B cell (primary cell): ENCODE results near the gene SLC34A2. TPM values are rescaled to one million over a fixed set of nuclear protein-coding genes. Genes with fewer than 3 reads are reported as not detected.

Experiments
- ATAC-seq: fragments of 200-7000 bp; cut with Tn5 transposase; one replicate; pipeline ENCODE4 v1.10.0; 2021; ENCODE audit warnings: low read depth, mild to moderate bottlenecking, moderate number of reproducible peaks, moderate library complexity
- CTCF ChIA-PET: fragments of 350-600 bp; sonication (Branson Sonifier 250); formaldehyde crosslinking; loops from one replicate; lab custom pipeline; 2021; ENCODE audit warnings: antibody characterized with exemption, inconsistent platforms; lab: Charles Lee
- POLR2A ChIA-PET: fragments of 350-600 bp; sonication (Branson Sonifier 250); formaldehyde crosslinking; loops from one replicate; lab custom pipeline; 2021; ENCODE audit warnings: antibody characterized with exemption; lab: Charles Lee
- DNase-seq: peaks from one replicate; pipeline ENCODE4 v3.0.0; 2013
- H2AFZ ChIP-seq: 2 replicates; pipeline ENCODE4 v1.6.1; 2012; ENCODE audit warnings: mild to moderate bottlenecking, low read depth, low read length; ENCODE audit not compliant: insufficient read depth, poor library complexity, severe bottlenecking
- H3K27ac ChIP-seq, 2 donors: 1 replicate in 1 of 2; 2 replicates in 1 of 2; pipeline ENCODE4 v1.5.1; 2012 to 2013; ENCODE audit warnings: low read length in 2 of 2, mild to moderate bottlenecking in 2 of 2, moderate library complexity in 1 of 2
- H3K27me3 ChIP-seq, 4 experiments: fragments of 200-600 bp in 1 of 4; sonication (generic) in 1 of 4; replicated peaks in 1 of 4; 1 replicate in 2 of 4; 2 replicates in 2 of 4; pipeline versions ENCODE4 v1.6.1 to v1.7.0; 2013 to 2016; ENCODE audit warnings: low read length in 3 of 4, mild to moderate bottlenecking in 2 of 4, mixed read lengths in 1 of 4, moderate library complexity in 1 of 4; ENCODE audit not compliant: insufficient read depth in 4 of 4, control insufficient read depth in 3 of 4; ENCODE audit errors: control extremely low read depth in 1 of 4
- H3K36me3 ChIP-seq, 2 experiments: replicated peaks in 1 of 2; 1 replicate in 1 of 2; 2 replicates in 1 of 2; pipeline versions ENCODE4 v1.6.1 to v1.7.1; 2013; ENCODE audit warnings: low read length in 1 of 2; ENCODE audit not compliant: insufficient read depth in 2 of 2, control insufficient read depth in 1 of 2; ENCODE audit errors: control extremely low read depth in 1 of 2, extremely low read depth in 1 of 2
- H3K4me1 ChIP-seq, 2 donors: fragments of 200-600 bp in 1 of 2; sonication (generic) in 1 of 2; 1 replicate in 1 of 2; 2 replicates in 1 of 2; pipeline versions ENCODE4 v1.5.1 to v1.6.1; 2013 to 2017; ENCODE audit warnings: low read length in 2 of 2; ENCODE audit not compliant: control insufficient read depth in 2 of 2, insufficient read depth in 2 of 2
- H3K4me2 ChIP-seq: replicated peaks from 2 replicates; pipeline ENCODE3; 2012; ENCODE audit warnings: mild to moderate bottlenecking, low read depth, low read length; ENCODE audit not compliant: poor library complexity, severe bottlenecking
- H3K4me3 ChIP-seq, 5 experiments: fragments of 200-600 bp in 1 of 5; sonication (generic) in 1 of 5; 1 replicate in 3 of 5; 2 replicates in 2 of 5; pipeline versions ENCODE4 v1.5.1 to v1.7.0; 2011 to 2016; ENCODE audit warnings: low read length in 4 of 5, mild to moderate bottlenecking in 4 of 5, low read depth in 2 of 5, control low read depth in 1 of 5, moderate library complexity in 1 of 5; ENCODE audit not compliant: insufficient read depth in 1 of 5; ENCODE audit errors: control extremely low read depth in 1 of 5, extremely low read depth in 1 of 5
- H3K79me2 ChIP-seq: fragments of 200-600 bp; sonication (generic); one replicate; pipeline ENCODE4 v1.6.0; 2016; ENCODE audit warnings: low read length; ENCODE audit not compliant: control insufficient read depth, insufficient read depth
- H3K9ac ChIP-seq: fragments of 200-600 bp; sonication (generic); 2 replicates; pipeline ENCODE4 v1.6.1; 2017; ENCODE audit warnings: mild to moderate bottlenecking, low read length, moderate library complexity
- H3K9me3 ChIP-seq, 3 donors: one replicate each; pipeline versions ENCODE4 v1.6.1 to v1.7.1; 2013; ENCODE audit warnings: low read length in 2 of 3; ENCODE audit not compliant: control insufficient read depth in 2 of 3, insufficient read depth in 1 of 3; ENCODE audit errors: control extremely low read depth in 1 of 3
- H4K20me1 ChIP-seq: 2 replicates; pipeline ENCODE4 v1.6.0; 2012; ENCODE audit warnings: mild to moderate bottlenecking, low read length; ENCODE audit not compliant: insufficient read depth, control insufficient read depth, poor library complexity, severe bottlenecking
- H3K27ac Mint-ChIP-seq: one replicate; pipeline ENCODE4 v1.8.0; 2021; ENCODE audit warnings: mixed read lengths
- H3K27me3 Mint-ChIP-seq: one replicate; pipeline ENCODE4 v1.8.0; 2021; ENCODE audit warnings: mixed read lengths
- H3K4me1 Mint-ChIP-seq: one replicate; pipeline ENCODE4 v1.8.0; 2021; ENCODE audit warnings: mixed read lengths
- H3K4me3 Mint-ChIP-seq: one replicate; pipeline ENCODE4 v1.8.0; 2021; ENCODE audit warnings: mixed read lengths
- H3K9me3 Mint-ChIP-seq: one replicate; pipeline ENCODE4 v1.8.0; 2022; ENCODE audit warnings: mixed read lengths; ENCODE audit not compliant: insufficient read depth
- EZH2 ChIP-seq: IDR thresholded peaks from 2 replicates; pipeline ENCODE4 v1.6.1; 2012; ENCODE audit warnings: borderline replicate concordance, low read depth, mild to moderate bottlenecking, moderate library complexity, low read length; ENCODE audit not compliant: insufficient read depth, poor library complexity, severe bottlenecking
- WGBS: methylation state at CpG from one replicate; pipeline ENCODE4 v1.1.5; 2013; ENCODE audit warnings: missing lambda C conversion rate; ENCODE audit not compliant: insufficient coverage; 5-methylcytosine and 5-hydroxymethylcytosine counted together
- intact Hi-C: fragments of 100-400 bp; cut with micrococcal nuclease; formaldehyde crosslinking; loops from one replicate; pipeline ENCODE4 v1.10.0; 2022
- polyA plus RNA-seq: library from polyadenylated mRNA; depleted of rRNA; stranded (reverse); fragments of >200 nt; gene quantifications from 2 replicates; pipeline ENCODE4 v1.2.3, GENCODE V29; 2012
- total RNA-seq, 2 donors: library from RNA; stranded (reverse); fragments of 120-200 nt in 1 of 2; gene quantifications; 1 replicate in 1 of 2; 2 replicates in 1 of 2; pipeline versions ENCODE4 v1.2.3 to v1.2.4, GENCODE V29; 2013 to 2022
- TF ChIP-seq, protein P1 (sequence below): fragments of 200-600 bp; IDR thresholded peaks from one replicate; pipeline ENCODE4 v1.8.0; 2022; ENCODE audit warnings: antibody characterized with exemption, mild to moderate bottlenecking

The SLC34A2 gene
- total and polyA plus RNA-seq, 2 donors (not counting 1 experiment from before 2014, with no cell fraction given), result not detected

- WGBS, result 100% methylated on average over 2 of the region's 4 CpGs
- DNase-seq (no peak), ATAC-seq (no peak)
- Histone ChIP-seq H3K79me2 (no peaks in the 10 kb centered on the region), H2AFZ (no peak overlapping the region), H3K9me3 (peaks cover 0 to 6% (median 0%) of the 10 kb centered on the region in 3 donors), H4K20me1 (no peaks in the 10 kb centered on the region), H3K4me3 (no peak overlapping the region), H3K36me3 (no peaks in the 10 kb centered on the region), H3K4me1 (no peaks in the 10 kb centered on the region), H3K4me2 (no peak overlapping the region), H3K27me3 (no peaks in the 10 kb centered on the region), H3K27ac (no peak overlapping the region), H3K9ac (no peak overlapping the region)
- Mint-ChIP-seq H3K27ac (no peak overlapping the region), H3K4me1 (no peaks in the 10 kb centered on the region), H3K27me3 (peaks cover 13% of the 10 kb centered on the region), H3K9me3 (no peaks in the 10 kb centered on the region), H3K4me3 (no peak overlapping the region)
- TF ChIP-seq EZH2, result no peak
- TF ChIP-seq, protein P1, sequence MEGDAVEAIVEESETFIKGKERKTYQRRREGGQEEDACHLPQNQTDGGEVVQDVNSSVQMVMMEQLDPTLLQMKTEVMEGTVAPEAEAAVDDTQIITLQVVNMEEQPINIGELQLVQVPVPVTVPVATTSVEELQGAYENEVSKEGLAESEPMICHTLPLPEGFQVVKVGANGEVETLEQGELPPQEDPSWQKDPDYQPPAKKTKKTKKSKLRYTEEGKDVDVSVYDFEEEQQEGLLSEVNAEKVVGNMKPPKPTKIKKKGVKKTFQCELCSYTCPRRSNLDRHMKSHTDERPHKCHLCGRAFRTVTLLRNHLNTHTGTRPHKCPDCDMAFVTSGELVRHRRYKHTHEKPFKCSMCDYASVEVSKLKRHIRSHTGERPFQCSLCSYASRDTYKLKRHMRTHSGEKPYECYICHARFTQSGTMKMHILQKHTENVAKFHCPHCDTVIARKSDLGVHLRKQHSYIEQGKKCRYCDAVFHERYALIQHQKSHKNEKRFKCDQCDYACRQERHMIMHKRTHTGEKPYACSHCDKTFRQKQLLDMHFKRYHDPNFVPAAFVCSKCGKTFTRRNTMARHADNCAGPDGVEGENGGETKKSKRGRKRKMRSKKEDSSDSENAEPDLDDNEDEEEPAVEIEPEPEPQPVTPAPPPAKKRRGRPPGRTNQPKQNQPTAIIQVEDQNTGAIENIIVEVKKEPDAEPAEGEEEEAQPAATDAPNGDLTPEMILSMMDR, result no peak
- intact Hi-C loops, result no loop called here
- CTCF ChIA-PET, result no interaction called here
- POLR2A ChIA-PET, result no interaction called here
Observed at GRCh38 chr4:25670991-25671390, 15.3 kb downstream of the SLC34A2 start.

DNA sequence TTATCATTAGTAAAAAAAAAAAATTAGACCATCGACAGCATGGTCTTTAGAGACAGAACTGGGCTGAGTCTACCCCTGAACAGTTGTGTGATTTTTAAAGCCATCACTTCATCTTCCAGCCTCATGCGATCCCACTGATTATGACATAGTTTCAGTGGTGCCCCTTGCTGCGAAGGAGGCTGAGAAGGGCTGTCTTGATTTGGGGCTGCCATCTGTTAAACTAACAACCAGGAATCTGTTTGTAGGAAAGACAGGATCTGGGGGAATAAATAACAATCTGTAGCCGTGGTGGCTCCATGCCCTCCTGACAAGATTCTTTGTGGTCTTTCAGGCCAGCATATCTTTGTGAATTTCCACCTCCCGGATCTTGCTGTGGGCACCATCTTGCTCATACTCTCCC is 17.1 kb downstream of the SLC34A2 start:
- Histone ChIP-seq H2AFZ (no peak overlapping the region), H4K20me1 (no peaks in the 10 kb centered on the region), H3K4me1 (no peaks in the 10 kb centered on the region), H3K9ac (no peak overlapping the region), H3K36me3 (no peaks in the 10 kb centered on the region), H3K27me3 (no peaks in the 10 kb centered on the region), H3K27ac (no peak overlapping the region), H3K79me2 (no peaks in the 10 kb centered on the region), H3K4me2 (no peak overlapping the region), H3K4me3 (no peak overlapping the region), H3K9me3 (peaks cover 0 to 6% (median 0%) of the 10 kb centered on the region in 3 donors)
- intact Hi-C loops, result no loop called here
- CTCF ChIA-PET, result no interaction called here
- POLR2A ChIA-PET, result no interaction called here
- ATAC-seq, result no peak
- H3K4me1 Mint-ChIP-seq, result no peaks in the 10 kb centered on the region
- H3K9me3 Mint-ChIP-seq, result no peaks in the 10 kb centered on the region
- no peak for DNase-seq
- H3K4me3 Mint-ChIP-seq, result no peak overlapping the region
- TF ChIP-seq, protein P1, result no peak
- no peak for TF ChIP-seq EZH2
- WGBS, result 90% methylated on average over 3 of the region's 5 CpGs
- H3K27me3 Mint-ChIP-seq, result peaks cover 9% of the 10 kb centered on the region
- H3K27ac Mint-ChIP-seq, result no peak overlapping the region
